HEK293 (cell line): ENCODE data around the gene LRBA.

ENCODE experiments used
- CTCF ChIA-PET: fragments of 350-600 bp; formaldehyde crosslinking; extraction: SDS; loops from one replicate; lab custom pipeline; 2021; ENCODE audit warnings: antibody characterized with exemption; lab: Yijun Ruan, JAX
- POLR2A ChIA-PET: fragments of 300-600 bp; formaldehyde crosslinking; extraction: SDS; loops from one replicate; lab custom pipeline; 2020; ENCODE audit warnings: antibody characterized with exemption, inconsistent platforms; lab: Yijun Ruan, JAX
- H3K27ac ChIP-seq: fragments of 200-500 bp; sonication (Bioruptor generic); 2 replicates; pipeline ENCODE4 v1.5.1; 2014; ENCODE audit warnings: low read depth, low read length, control low read depth, inconsistent platforms; ENCODE audit errors: extremely low read depth
- H3K36me3 ChIP-seq, 2 experiments: fragments of 200-500 bp in 1 of 2; sonication (Bioruptor generic) in 1 of 2; 1 replicate in 1 of 2; 2 replicates in 1 of 2; pipeline ENCODE4 v1.5.1; 2014 to 2017; ENCODE audit warnings: inconsistent platforms in 2 of 2, low read length in 2 of 2; ENCODE audit not compliant: control insufficient read depth in 2 of 2, insufficient read depth in 1 of 2
- H3K4me1 ChIP-seq: fragments of 200-500 bp; sonication (Bioruptor generic); 2 replicates; pipeline ENCODE4 v1.5.1; 2014; ENCODE audit warnings: mild to moderate bottlenecking, low read length, inconsistent platforms; ENCODE audit not compliant: control insufficient read depth, insufficient read depth
- H3K4me3 ChIP-seq: 2 replicates; pipeline ENCODE4 v1.5.1; 2011; ENCODE audit warnings: low read depth, mild to moderate bottlenecking, control low read depth, low read length, moderate library complexity
- H3K9me3 ChIP-seq: fragments of 200-500 bp; sonication (Bioruptor generic); 2 replicates; pipeline ENCODE4 v1.5.1; 2014; ENCODE audit warnings: low read depth, low read length, inconsistent platforms; ENCODE audit not compliant: control insufficient read depth, insufficient read depth
- KLF1 ChIP-seq: fragments of 450-650 bp; formaldehyde crosslinking; IDR thresholded peaks from 2 replicates; pipeline ENCODE4 v1.5.1; 2016; ENCODE audit warnings: missing biosample characterization, missing genetic modification characterization
- KLF9 ChIP-seq: fragments of 450-650 bp; formaldehyde crosslinking; IDR thresholded peaks from 2 replicates; pipeline ENCODE4 v1.5.1; 2016; ENCODE audit warnings: missing biosample characterization, missing genetic modification characterization, low read depth
- REPIN1 ChIP-seq: fragments of 450-650 bp; formaldehyde crosslinking; IDR thresholded peaks from 2 replicates; pipeline ENCODE4 v1.5.1; 2017; ENCODE audit warnings: missing biosample characterization, missing genetic modification characterization, low read depth
- SCRT2 ChIP-seq: fragments of 450-650 bp; formaldehyde crosslinking; IDR thresholded peaks from 2 replicates; pipeline ENCODE4 v1.5.1; 2016; ENCODE audit warnings: missing biosample characterization, missing genetic modification characterization
- ZBTB7A ChIP-seq: fragments of 450-650 bp; formaldehyde crosslinking; IDR thresholded peaks from 2 replicates; pipeline ENCODE4 v1.5.1; 2016; ENCODE audit warnings: low read depth, missing biosample characterization, missing genetic modification characterization
- ZNF121 ChIP-seq: fragments of 450-650 bp; formaldehyde crosslinking; IDR thresholded peaks from 2 replicates; pipeline ENCODE4 v1.5.1; 2016; ENCODE audit warnings: missing biosample characterization, missing genetic modification characterization
- ZNF157 ChIP-seq: fragments of 450-650 bp; formaldehyde crosslinking; IDR thresholded peaks from 2 replicates; pipeline ENCODE4 v1.5.1; 2016; ENCODE audit warnings: missing biosample characterization, missing genetic modification characterization
- ZNF202 ChIP-seq: fragments of 450-650 bp; formaldehyde crosslinking; IDR thresholded peaks from 2 replicates; pipeline ENCODE4 v1.5.1; 2016; ENCODE audit warnings: missing biosample characterization, missing genetic modification characterization, borderline replicate concordance
- ZNF211 ChIP-seq: fragments of 450-650 bp; formaldehyde crosslinking; IDR thresholded peaks from 2 replicates; pipeline ENCODE4 v1.5.1; 2016; ENCODE audit warnings: low read depth, missing biosample characterization, missing genetic modification characterization
- ZNF24 ChIP-seq: fragments of 450-650 bp; formaldehyde crosslinking; IDR thresholded peaks from 2 replicates; pipeline ENCODE4 v1.5.1; 2016; ENCODE audit warnings: missing biosample characterization, missing genetic modification characterization
- ZNF350 ChIP-seq: fragments of 450-650 bp; formaldehyde crosslinking; IDR thresholded peaks from 2 replicates; pipeline ENCODE4 v1.5.0; 2017; ENCODE audit warnings: missing biosample characterization, mild to moderate bottlenecking, missing genetic modification characterization
- ZNF433 ChIP-seq: fragments of 450-650 bp; formaldehyde crosslinking; IDR thresholded peaks from 2 replicates; pipeline ENCODE4 v1.5.1; 2016; ENCODE audit warnings: missing biosample characterization, missing genetic modification characterization, low read depth
- TF ChIP-seq, protein P1 (sequence below): fragments of 450-650 bp; formaldehyde crosslinking; IDR thresholded peaks from 2 replicates; pipeline ENCODE4 v1.5.1; 2016; ENCODE audit warnings: missing biosample characterization, missing genetic modification characterization
- TF ChIP-seq, protein P2 (sequence below): fragments of 450-650 bp; formaldehyde crosslinking; IDR thresholded peaks from 2 replicates; pipeline ENCODE4 v1.5.1; 2016; ENCODE audit warnings: missing biosample characterization, missing genetic modification characterization
- TF ChIP-seq, protein P3 (sequence below): fragments of 450-650 bp; formaldehyde crosslinking; IDR thresholded peaks from 2 replicates; pipeline ENCODE4 v1.5.1; 2017; ENCODE audit warnings: missing biosample characterization, missing genetic modification characterization
- TF ChIP-seq, protein P4 (sequence below): sonication (generic); formaldehyde crosslinking; IDR thresholded peaks from 2 replicates; pipeline ENCODE4 v1.8.1; 2022; ENCODE audit warnings: mild to moderate bottlenecking, moderate library complexity, missing genetic modification reagents

Gene LRBA

DNA sequence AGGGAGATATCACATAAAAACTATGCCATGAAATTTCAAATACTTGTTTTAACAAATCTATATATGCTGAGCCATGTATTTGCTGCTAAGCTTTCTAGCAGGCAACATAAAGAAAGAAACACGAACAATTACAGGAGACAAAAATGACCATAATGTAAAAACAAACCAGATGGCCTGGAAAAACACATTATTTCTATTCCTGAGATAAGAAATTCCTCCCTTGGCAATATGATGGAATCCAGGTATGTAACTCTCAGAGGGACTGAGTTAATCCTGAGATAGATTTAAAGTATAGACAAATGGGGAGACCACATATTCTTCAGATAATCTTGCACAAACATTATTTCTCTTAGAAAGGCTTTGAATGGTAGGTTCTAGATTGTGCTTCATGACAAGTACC is 657.3 kb downstream of the LRBA start (continued):
- TF ChIP-seq, protein P1, sequence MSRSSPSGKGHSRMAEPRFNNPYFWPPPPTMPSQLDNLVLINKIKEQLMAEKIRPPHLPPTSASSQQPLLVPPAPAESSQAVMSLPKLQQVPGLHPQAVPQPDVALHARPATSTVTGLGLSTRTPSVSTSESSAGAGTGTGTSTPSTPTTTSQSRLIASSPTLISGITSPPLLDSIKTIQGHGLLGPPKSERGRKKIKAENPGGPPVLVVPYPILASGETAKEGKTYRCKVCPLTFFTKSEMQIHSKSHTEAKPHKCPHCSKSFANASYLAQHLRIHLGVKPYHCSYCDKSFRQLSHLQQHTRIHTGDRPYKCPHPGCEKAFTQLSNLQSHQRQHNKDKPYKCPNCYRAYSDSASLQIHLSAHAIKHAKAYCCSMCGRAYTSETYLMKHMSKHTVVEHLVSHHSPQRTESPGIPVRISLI (tag by site-specific recombination) = no peak
- TF ChIP-seq ZBTB7A = no peak
- no peak for TF ChIP-seq ZNF211 (tag by site-specific recombination)
- TF ChIP-seq ZNF202 (tag by site-specific recombination) = no peak
- no peak for TF ChIP-seq ZNF157 (tag by site-specific recombination)
- no peak for TF ChIP-seq ZNF121
- no peak for TF ChIP-seq ZNF433 (tag by site-specific recombination)
- TF ChIP-seq, protein P2, sequence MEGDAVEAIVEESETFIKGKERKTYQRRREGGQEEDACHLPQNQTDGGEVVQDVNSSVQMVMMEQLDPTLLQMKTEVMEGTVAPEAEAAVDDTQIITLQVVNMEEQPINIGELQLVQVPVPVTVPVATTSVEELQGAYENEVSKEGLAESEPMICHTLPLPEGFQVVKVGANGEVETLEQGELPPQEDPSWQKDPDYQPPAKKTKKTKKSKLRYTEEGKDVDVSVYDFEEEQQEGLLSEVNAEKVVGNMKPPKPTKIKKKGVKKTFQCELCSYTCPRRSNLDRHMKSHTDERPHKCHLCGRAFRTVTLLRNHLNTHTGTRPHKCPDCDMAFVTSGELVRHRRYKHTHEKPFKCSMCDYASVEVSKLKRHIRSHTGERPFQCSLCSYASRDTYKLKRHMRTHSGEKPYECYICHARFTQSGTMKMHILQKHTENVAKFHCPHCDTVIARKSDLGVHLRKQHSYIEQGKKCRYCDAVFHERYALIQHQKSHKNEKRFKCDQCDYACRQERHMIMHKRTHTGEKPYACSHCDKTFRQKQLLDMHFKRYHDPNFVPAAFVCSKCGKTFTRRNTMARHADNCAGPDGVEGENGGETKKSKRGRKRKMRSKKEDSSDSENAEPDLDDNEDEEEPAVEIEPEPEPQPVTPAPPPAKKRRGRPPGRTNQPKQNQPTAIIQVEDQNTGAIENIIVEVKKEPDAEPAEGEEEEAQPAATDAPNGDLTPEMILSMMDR (tag by site-specific recombination) = no peak
- TF ChIP-seq KLF1 (tag by site-specific recombination) = no peak
- no peak for TF ChIP-seq SCRT2
- TF ChIP-seq REPIN1 = no peak
- TF ChIP-seq KLF9 (tag by site-specific recombination) = no peak
- TF ChIP-seq ZNF24 (tag by site-specific recombination) = no peak
- TF ChIP-seq, all 188 proteins: peak for 0

DNA sequence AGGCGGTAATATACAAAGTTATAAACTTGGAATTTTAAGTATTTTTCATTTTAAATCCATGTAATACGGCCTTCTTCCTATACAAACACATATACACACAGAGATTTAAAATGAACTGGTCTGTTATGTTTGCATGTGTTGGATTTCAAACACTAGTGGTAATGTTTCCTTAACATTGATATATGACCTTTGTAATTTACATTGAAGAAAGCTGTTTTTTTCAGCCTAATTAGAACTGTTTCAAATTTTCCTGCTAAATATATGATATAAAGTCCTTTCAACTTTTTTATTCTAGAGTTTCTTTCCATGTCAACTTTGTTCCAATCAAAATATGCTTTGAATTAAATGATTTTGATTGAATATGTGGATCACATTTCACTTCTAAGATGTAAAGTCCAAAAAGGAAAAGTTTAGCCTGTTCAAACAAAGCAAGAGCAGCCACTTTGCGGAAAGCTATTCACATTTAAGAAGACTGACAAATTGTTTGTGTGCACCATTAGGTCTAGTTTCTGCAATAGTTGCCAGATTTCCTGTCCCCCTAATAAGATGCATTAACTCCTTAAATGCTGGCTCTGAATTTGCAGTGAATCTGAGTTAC is 659.1 kb downstream of the LRBA start:
- ChIA-PET CTCF (no interaction called here), POLR2A (no interaction called here)

More for the DNA sequence above, 659.1 kb downstream of the LRBA start:
- no peak overlapping the region for H3K27ac ChIP-seq
- no peaks in the 10 kb centered on the region for H3K9me3 ChIP-seq
- H3K4me1 ChIP-seq = 0 out of 2 replicates have a peak, but pooled peaks cover 2% of the 10 kb centered on the region
- TF ChIP-seq, protein P1 (tag by site-specific recombination) = no peak
- TF ChIP-seq ZNF350 (tag by site-specific recombination) = no peak
- TF ChIP-seq, protein P3, sequence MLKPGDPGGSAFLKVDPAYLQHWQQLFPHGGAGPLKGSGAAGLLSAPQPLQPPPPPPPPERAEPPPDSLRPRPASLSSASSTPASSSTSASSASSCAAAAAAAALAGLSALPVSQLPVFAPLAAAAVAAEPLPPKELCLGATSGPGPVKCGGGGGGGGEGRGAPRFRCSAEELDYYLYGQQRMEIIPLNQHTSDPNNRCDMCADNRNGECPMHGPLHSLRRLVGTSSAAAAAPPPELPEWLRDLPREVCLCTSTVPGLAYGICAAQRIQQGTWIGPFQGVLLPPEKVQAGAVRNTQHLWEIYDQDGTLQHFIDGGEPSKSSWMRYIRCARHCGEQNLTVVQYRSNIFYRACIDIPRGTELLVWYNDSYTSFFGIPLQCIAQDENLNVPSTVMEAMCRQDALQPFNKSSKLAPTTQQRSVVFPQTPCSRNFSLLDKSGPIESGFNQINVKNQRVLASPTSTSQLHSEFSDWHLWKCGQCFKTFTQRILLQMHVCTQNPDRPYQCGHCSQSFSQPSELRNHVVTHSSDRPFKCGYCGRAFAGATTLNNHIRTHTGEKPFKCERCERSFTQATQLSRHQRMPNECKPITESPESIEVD (tag by site-specific recombination) = 0 out of 2 replicates have a peak, but pooled peaks have one; percentile 45
- TF ChIP-seq, protein P4, sequence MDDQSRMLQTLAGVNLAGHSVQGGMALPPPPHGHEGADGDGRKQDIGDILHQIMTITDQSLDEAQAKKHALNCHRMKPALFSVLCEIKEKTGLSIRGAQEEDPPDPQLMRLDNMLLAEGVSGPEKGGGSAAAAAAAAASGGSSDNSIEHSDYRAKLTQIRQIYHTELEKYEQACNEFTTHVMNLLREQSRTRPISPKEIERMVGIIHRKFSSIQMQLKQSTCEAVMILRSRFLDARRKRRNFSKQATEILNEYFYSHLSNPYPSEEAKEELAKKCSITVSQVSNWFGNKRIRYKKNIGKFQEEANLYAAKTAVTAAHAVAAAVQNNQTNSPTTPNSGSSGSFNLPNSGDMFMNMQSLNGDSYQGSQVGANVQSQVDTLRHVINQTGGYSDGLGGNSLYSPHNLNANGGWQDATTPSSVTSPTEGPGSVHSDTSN (CRISPR knock-in tag) = no peak
- TF ChIP-seq, all 188 proteins: peak for 1
- H3K4me3 ChIP-seq = no peak overlapping the region
- H3K36me3 ChIP-seq = no peaks in the 10 kb centered on the region
